ENCODE data around the gene MYPOP. TPM values are rescaled to one million over a fixed set of nuclear protein-coding genes. Genes with fewer than 3 reads are reported as not detected.

MYPOP gene
- total RNA-seq (1.3 TPM), polyA plus RNA-seq (8.2 TPM)

DNA sequence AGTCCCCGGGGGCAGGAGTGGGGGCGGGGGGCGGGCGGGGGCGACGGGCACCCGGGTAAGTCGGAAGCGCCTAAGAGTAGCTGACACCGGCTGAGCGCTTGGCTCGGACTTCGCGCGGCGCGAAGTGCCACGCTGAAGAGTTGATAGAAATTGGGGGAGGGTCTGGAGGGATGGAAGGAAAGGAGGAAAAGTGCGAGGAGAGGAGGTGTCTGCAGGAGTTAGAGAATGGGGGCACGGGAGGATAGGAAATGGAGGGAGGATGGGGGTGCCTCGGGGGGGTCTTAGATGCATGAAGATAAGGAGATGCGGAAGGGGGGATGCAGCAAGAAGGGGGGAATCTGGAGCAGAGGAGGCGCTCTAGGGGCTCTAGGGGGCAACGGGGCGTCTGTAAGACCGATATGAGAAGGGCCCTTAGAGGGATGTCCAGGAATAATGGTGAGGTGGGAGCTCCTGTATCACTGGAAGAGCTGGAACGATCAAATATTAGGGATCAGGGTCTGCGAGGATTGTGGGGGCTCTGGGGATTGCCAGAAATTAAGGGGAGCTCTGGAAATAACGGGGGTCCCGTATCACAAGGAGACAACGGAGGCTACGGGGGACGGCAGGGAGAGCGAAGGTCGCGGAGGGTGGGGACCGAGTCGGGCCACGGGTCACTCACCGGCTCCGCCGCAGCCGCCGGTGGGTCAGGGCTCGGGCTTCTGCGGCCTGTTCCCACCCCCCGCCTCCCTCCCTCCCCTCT lies at the start of gene MYPOP:
Gene MYPOP (minus strand): TSS at position 702 of the 739 bp plus-strand sequence. CDS start 840 bp downstream, outside the sequence.
- Histone ChIP-seq H3K4me1 (ENCODE audit: insufficient read depth) (peaks cover 3% of the 10 kb centered on the region), H3K4me3 (ENCODE audit: low read depth, low read length) (peak within 1 kb of the TSS; percentile 88), H3K36me3 (ENCODE audit: insufficient read depth) (no peaks in the 10 kb centered on the region), H3K27ac (ENCODE audit: low read depth) (peak within 1 kb of the TSS; percentile 53)
- DNase-seq (ENCODE audit: extremely low spot score): no peak
- under 1% methylated on average over 46 of the region's 47 CpGs for whole genome bisulfite sequencing

DNA sequence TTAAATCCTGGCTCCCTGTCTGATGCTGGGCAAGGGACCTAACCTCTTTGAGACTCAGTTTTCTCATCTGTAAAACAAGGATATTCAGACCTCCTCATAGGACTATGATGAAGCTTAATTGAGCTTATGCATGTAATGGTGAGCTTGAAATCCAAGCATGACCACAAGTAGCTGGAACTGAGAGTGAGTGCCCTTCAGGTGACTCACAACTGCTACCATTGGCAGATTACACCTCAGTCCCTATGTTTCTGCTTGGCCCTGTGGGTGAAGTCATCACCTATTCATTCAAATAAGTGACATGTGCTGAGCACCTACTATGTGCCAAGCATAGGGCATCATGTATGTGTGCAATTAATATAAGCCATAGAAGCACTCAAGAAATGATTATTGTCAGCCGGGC lies 45.5 kb upstream of the MYPOP start:
- WGBS: 94% methylated on average over 1 of the region's 1 CpG
- H3K36me3 ChIP-seq (ENCODE audit: insufficient read depth): no peaks in the 10 kb centered on the region
- H3K4me3 ChIP-seq (ENCODE audit: low read depth, low read length): no peak overlapping the region
- no peak overlapping the region for H3K27ac ChIP-seq (ENCODE audit: low read depth)
- H3K4me1 ChIP-seq (ENCODE audit: insufficient read depth): no peaks in the 10 kb centered on the region
- DNase-seq (ENCODE audit: extremely low spot score): no peak

DNA sequence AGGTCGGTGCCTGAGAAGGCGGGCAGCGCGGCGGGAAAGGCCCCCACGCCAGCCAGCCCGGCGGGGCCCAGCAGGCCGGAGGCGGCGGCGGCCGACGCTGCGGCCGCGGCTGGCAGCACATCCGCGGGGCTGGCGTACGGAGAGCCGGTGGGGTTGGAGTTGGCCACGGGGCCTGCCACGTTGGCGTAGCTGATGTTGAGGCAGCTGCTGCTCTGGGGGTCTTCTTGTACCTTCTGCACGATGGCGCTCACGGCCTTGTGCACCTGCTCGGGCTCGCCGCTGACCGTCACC lies 38.0 kb upstream of the MYPOP start:
- DNase-seq (ENCODE audit: extremely low spot score): no peak
- no peak overlapping the region for H3K4me3 ChIP-seq (ENCODE audit: low read depth, low read length)
- WGBS: 64% methylated on average over 32 of the region's 32 CpGs
- H3K36me3 ChIP-seq (ENCODE audit: insufficient read depth): no peaks in the 10 kb centered on the region
- no peaks in the 10 kb centered on the region for H3K4me1 ChIP-seq (ENCODE audit: insufficient read depth)
- no peak overlapping the region for H3K27ac ChIP-seq (ENCODE audit: low read depth)

DNA sequence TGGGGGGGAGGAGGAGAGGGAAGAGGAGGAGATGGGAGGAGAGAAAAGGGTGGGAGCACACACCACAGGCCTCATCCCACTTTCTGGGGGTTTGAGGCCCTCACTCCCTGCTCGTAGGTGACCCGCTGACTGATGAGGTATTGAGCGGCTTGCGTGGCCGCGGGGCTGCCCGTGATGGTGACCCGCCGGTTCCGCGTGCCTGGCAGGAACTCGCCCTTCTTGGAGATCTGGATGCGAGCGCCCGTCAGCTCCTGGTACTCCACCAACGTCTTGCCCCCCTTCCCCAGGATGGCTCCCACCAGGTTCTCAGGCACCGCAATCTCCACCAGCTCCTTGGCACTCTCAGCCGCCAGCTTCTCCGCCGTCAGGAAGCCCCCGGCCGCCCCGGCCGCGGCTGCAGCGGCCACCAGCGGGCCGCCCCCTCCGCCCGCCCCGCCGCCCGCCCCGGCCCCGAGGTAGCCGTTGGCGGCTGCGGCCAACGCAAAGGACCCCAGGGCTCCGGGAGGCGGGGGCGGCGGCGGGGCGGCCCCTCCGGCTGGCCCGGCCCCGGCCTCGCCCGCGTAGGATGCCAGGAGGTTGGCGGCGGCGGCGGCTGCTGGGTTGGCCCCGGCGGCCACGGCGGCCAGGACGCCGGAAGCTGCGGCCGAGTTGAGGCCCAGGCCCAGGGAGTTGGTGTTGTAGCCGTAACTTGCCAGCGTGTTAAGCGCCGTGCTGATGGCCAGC lies 37.5 kb upstream of the MYPOP start:
- no peaks in the 10 kb centered on the region for H3K36me3 ChIP-seq (ENCODE audit: insufficient read depth)
- WGBS: 24% methylated on average over 67 of the region's 67 CpGs
- no peak overlapping the region for H3K4me3 ChIP-seq (ENCODE audit: low read depth, low read length)
- DNase-seq (ENCODE audit: extremely low spot score): no peak
- no peaks in the 10 kb centered on the region for H3K4me1 ChIP-seq (ENCODE audit: insufficient read depth)
- H3K27ac ChIP-seq (ENCODE audit: low read depth): no peak overlapping the region

DNA sequence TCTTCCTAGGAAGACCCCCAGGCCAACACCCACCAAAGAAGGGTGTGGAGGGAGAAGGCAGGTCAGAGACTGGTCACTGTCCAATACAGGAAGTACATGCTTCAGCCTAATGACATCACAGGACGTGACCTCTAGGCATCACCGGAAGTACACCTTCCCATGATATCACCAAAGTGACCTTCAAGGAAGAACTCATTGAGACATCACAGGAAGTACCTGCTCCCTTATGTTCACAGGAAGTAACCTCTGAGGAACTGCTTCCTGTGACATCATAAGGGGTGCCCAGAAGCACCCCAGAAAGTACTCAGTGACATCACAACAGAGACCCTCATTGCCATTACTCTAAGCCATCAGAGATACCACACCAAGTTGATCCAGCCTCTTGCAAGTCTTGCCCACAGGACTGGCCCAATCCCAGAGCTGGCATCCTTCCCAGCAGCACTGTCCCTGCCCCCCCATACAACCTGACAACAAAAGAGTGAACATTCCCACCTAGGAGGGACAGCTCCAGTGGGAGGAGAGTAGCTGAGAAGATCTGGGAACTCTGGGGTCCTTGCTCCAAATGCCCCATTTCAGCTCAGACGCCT lies 36.4 kb upstream of the MYPOP start:
- DNase-seq (ENCODE audit: extremely low spot score): no peak
- no peaks in the 10 kb centered on the region for H3K36me3 ChIP-seq (ENCODE audit: insufficient read depth)
- H3K4me1 ChIP-seq (ENCODE audit: insufficient read depth): no peaks in the 10 kb centered on the region
- H3K4me3 ChIP-seq (ENCODE audit: low read depth, low read length): no peak overlapping the region
- WGBS: 85% methylated on average over 3 of the region's 3 CpGs
- H3K27ac ChIP-seq (ENCODE audit: low read depth): no peak overlapping the region

- no peaks in the 10 kb centered on the region for H3K4me1 ChIP-seq (ENCODE audit: insufficient read depth)
- no peak overlapping the region for H3K27ac ChIP-seq (ENCODE audit: low read depth)
- WGBS: 71% methylated on average over 19 of the region's 19 CpGs
- no peak for DNase-seq (ENCODE audit: extremely low spot score)
- no peak overlapping the region for H3K4me3 ChIP-seq (ENCODE audit: low read depth, low read length)
- no peaks in the 10 kb centered on the region for H3K36me3 ChIP-seq (ENCODE audit: insufficient read depth)
Observed at GRCh38 chr19:45935267-45935666, 32.9 kb upstream of the MYPOP start.

DNA sequence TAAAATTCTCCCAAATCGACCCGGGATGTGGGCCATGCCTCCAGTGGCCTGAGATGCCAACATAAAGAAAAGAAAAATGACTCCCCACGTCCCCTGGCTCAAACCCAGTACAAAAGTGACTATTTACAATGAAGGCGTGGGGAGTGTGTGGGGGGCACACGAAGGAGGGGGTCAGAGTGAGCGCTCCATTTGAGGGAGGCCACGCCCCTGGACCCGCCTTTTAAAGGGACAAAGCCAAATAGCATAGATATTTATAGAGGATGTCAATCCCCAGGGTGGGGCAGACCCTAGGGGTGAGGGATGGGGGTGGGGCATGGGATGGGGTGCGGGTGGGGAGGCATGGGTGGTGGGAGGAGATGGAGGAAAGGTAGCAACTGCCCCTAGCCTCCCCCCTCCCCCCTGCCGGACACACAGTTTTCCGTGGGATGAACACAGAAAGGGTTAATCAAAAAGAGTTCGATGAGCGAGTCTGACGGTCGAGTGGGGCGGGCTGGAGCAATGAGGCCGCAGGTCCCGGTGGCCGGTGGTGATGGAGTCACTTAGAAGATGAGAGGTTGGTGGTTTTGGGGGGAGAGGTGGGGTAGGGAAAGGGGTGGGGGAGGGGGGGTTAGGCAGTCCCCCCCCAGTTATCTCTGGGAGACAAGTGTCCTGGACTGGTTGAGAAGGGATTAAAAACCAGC lies 32.3 kb upstream of the MYPOP start:
- Histone ChIP-seq H3K4me1 (ENCODE audit: insufficient read depth) (no peaks in the 10 kb centered on the region), H3K4me3 (ENCODE audit: low read depth, low read length) (no peak overlapping the region), H3K36me3 (ENCODE audit: insufficient read depth) (no peaks in the 10 kb centered on the region), H3K27ac (ENCODE audit: low read depth) (no peak overlapping the region)
- DNase-seq (ENCODE audit: extremely low spot score): no peak
- WGBS: 27% methylated on average over 19 of the region's 19 CpGs

DNA sequence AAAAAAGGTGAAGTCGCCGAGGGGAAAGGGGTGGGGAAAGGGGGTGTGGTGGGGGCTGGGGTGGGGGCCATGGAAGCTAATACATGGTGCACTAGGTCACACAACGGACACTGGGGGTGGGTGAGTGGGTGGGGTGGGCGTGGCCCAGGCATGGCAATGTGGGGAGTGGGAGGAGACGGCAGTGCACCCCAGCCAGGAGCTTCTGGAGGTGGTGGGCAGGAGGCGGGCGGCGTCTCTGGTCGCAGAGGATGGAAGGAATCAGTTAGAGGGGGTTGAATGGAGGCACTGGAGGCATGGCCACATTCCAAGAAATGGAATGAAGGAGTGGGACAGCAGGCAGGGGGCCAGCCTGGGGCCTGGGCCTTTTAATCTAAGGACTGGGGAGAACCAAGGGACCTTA lies 31.3 kb upstream of the MYPOP start:
- H3K4me1 ChIP-seq (ENCODE audit: insufficient read depth): no peaks in the 10 kb centered on the region
- 59% methylated on average over 9 of the region's 9 CpGs for WGBS

DNA sequence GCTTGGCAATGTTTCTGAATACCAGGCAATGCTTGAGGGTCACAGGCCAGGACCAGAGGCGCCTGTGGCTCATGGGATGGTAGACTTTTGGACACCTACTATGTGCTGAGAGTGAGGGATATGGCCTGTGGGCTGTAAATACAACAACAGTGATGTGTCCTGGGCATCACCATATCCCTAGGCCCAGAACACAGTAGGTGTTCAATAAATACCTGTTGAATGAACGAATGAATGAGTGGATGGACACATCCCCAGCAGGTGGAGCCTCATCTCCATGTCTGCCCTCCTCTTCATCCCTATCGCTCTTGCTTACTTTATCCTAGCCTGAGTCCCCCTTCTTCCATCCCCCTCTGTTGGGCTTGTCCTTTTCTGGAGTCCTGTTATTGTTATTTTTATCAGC lies 28.6 kb upstream of the MYPOP start:
- H3K4me1 ChIP-seq (ENCODE audit: insufficient read depth): no peaks in the 10 kb centered on the region
- DNase-seq (ENCODE audit: extremely low spot score): no peak
- WGBS: 63% methylated on average over 3 of the region's 3 CpGs

More for the DNA sequence above, 31.3 kb upstream of the MYPOP start:
- H3K4me3 ChIP-seq (ENCODE audit: low read depth, low read length): no peak overlapping the region
- no peak overlapping the region for H3K27ac ChIP-seq (ENCODE audit: low read depth)
- no peaks in the 10 kb centered on the region for H3K36me3 ChIP-seq (ENCODE audit: insufficient read depth)
- DNase-seq (ENCODE audit: extremely low spot score): no peak

GRCh38 chr19:45929247-45929646 lies 26.8 kb upstream of the MYPOP start:
- no peak for DNase-seq (ENCODE audit: extremely low spot score)
- no peak overlapping the region for H3K4me3 ChIP-seq (ENCODE audit: low read depth, low read length)
- no peaks in the 10 kb centered on the region for H3K4me1 ChIP-seq (ENCODE audit: insufficient read depth)
- H3K36me3 ChIP-seq (ENCODE audit: insufficient read depth): no peaks in the 10 kb centered on the region
- 71% methylated on average over 2 of the region's 2 CpGs for WGBS
- H3K27ac ChIP-seq (ENCODE audit: low read depth): no peak overlapping the region

More for the DNA sequence above, 28.6 kb upstream of the MYPOP start:
- no peaks in the 10 kb centered on the region for H3K36me3 ChIP-seq (ENCODE audit: insufficient read depth)
- H3K27ac ChIP-seq (ENCODE audit: low read depth): no peak overlapping the region
- H3K4me3 ChIP-seq (ENCODE audit: low read depth, low read length): no peak overlapping the region

GRCh38 chr19:45927565-45928261 lies 25.3 kb upstream of the MYPOP start:
- WGBS: 8% methylated on average over 33 of the region's 33 CpGs
- Histone ChIP-seq H3K27ac (ENCODE audit: low read depth) (no peak overlapping the region), H3K36me3 (ENCODE audit: insufficient read depth) (no peaks in the 10 kb centered on the region), H3K4me1 (ENCODE audit: insufficient read depth) (no peaks in the 10 kb centered on the region), H3K4me3 (ENCODE audit: low read depth, low read length) (no peak overlapping the region)
- DNase-seq (ENCODE audit: extremely low spot score): peak; percentile 73

- no peaks in the 10 kb centered on the region for H3K4me1 ChIP-seq (ENCODE audit: insufficient read depth)
- WGBS: 73% methylated on average over 6 of the region's 6 CpGs
- DNase-seq (ENCODE audit: extremely low spot score): no peak
Observed at GRCh38 chr19:45924891-45925447, 22.6 kb upstream of the MYPOP start.

GRCh38 chr19:45922281-45922680 lies 19.9 kb upstream of the MYPOP start:
- Histone ChIP-seq H3K36me3 (ENCODE audit: insufficient read depth) (no peaks in the 10 kb centered on the region), H3K4me1 (ENCODE audit: insufficient read depth) (no peaks in the 10 kb centered on the region), H3K4me3 (ENCODE audit: low read depth, low read length) (no peak overlapping the region), H3K27ac (ENCODE audit: low read depth) (no peak overlapping the region)
- 51% methylated on average over 9 of the region's 9 CpGs for WGBS
- no peak for DNase-seq (ENCODE audit: extremely low spot score)

More at GRCh38 chr19:45924891-45925447, 22.6 kb upstream of the MYPOP start:
- Histone ChIP-seq H3K27ac (ENCODE audit: low read depth) (no peak overlapping the region), H3K36me3 (ENCODE audit: insufficient read depth) (no peaks in the 10 kb centered on the region), H3K4me3 (ENCODE audit: low read depth, low read length) (no peak overlapping the region)
